Transverse colon (tissue), 4 donors: ENCODE data around the gene PSMD12.

ENCODE experiments used
- CTCF ChIP-seq, 5 experiments: fragments of 200-600 bp in 3 of 5; fragments of 450-650 bp in 2 of 5; sonication (generic) in 3 of 5; IDR thresholded peaks; 1 replicate in 2 of 5; 2 replicates in 3 of 5; pipeline ENCODE4 v1.5.1; 2016 to 2017; ENCODE audit warnings: antibody characterized with exemption in 5 of 5, inconsistent platforms in 3 of 5, mild to moderate bottlenecking in 2 of 5, moderate library complexity in 1 of 5
- EP300 ChIP-seq: sonication (generic); formaldehyde crosslinking; IDR thresholded peaks from one replicate; pipeline ENCODE4 v1.6.1; 2017; ENCODE audit warnings: antibody characterized with exemption, low read depth
- POLR2A ChIP-seq: fragments of 450-650 bp; IDR thresholded peaks from one replicate; pipeline ENCODE4 v1.6.1; 2016; ENCODE audit warnings: antibody characterized with exemption, mild to moderate bottlenecking, moderate library complexity
- POLR2AphosphoS5 ChIP-seq, 3 donors: sonication (generic); formaldehyde crosslinking; IDR thresholded peaks; one replicate each; pipeline ENCODE4 v1.6.1; 2016; ENCODE audit warnings: antibody characterized with exemption in 3 of 3

GRCh38 chr17:67378454-67379250, 12.3 kb upstream of the PSMD12 start:
- TF ChIP-seq CTCF (IDR thresholded peaks at IDR 0.05) (peak; percentile 29 to 68 (median 51)), POLR2A (peak; percentile 65), POLR2AphosphoS5 (IDR thresholded peaks at IDR 0.05) (peak; percentile 43 to 81 (median 77)), EP300 (no peak)
